ENCODE results near the gene LAMC1. TPM values are rescaled to one million over a fixed set of nuclear protein-coding genes. Genes with fewer than 3 reads are reported as not detected.
"Not testable (repeated sequence)": the region's sequence is repeated elsewhere in the genome, so short reads cannot be mapped to it uniquely, and the experiment has no call there.

The LAMC1 gene
- total RNA-seq, 1 experiment from 2014 or later, result 10.8 TPM

GRCh38 chr1:183150032-183150431 lies 126.8 kb downstream of the LAMC1 start:
- H3K79me2 ChIP-seq (ENCODE audit: low read length); DNase-seq; H3K36me3 ChIP-seq (ENCODE audit: insufficient read depth, low read length); H2AFZ ChIP-seq (ENCODE audit: low read length); H3K9me3 ChIP-seq (ENCODE audit: low read length); H3K27ac ChIP-seq (ENCODE audit: low read length); H3K27me3 ChIP-seq (ENCODE audit: low read length); H3K4me1 ChIP-seq (ENCODE audit: low read length); H3K9ac ChIP-seq (ENCODE audit: low read length); H3K4me2 ChIP-seq (ENCODE audit: low read depth, low read length, poor library complexity, severe bottlenecking); H3K9me2 ChIP-seq (replicated peaks; ENCODE audit: insufficient read depth, low read length); H3K4me3 ChIP-seq (ENCODE audit: low read length); H4K20me1 ChIP-seq (ENCODE audit: insufficient read depth, low read depth, low read length): not testable (repeated sequence)

- Histone ChIP-seq H3K27ac (ENCODE audit: low read length) (no peak overlapping the region), H3K79me2 (ENCODE audit: low read length) (no peaks in the 10 kb centered on the region), H3K36me3 (ENCODE audit: insufficient read depth, low read length) (no peaks in the 10 kb centered on the region), H3K9ac (ENCODE audit: low read length) (no peak overlapping the region), H3K27me3 (ENCODE audit: low read length) (no peaks in the 10 kb centered on the region), H3K4me3 (ENCODE audit: low read length) (no peak overlapping the region), H3K4me1 (ENCODE audit: low read length) (no peaks in the 10 kb centered on the region), H2AFZ (ENCODE audit: low read length) (no peak overlapping the region), H4K20me1 (ENCODE audit: insufficient read depth, low read depth, low read length) (no peaks in the 10 kb centered on the region), H3K9me3 (ENCODE audit: low read length) (no peaks in the 10 kb centered on the region), H3K4me2 (ENCODE audit: low read depth, low read length, poor library complexity, severe bottlenecking) (no peak overlapping the region), H3K9me2 (replicated peaks; ENCODE audit: insufficient read depth, low read length) (no peaks in the 10 kb centered on the region)
- DNase-seq, result no peak
Measured at GRCh38 chr1:183150445-183150844, 127.2 kb downstream of the LAMC1 start.

GRCh38 chr1:183152180-183152579 lies 129.0 kb downstream of the LAMC1 start:
- H3K4me3 ChIP-seq (ENCODE audit: low read length), result no peak overlapping the region
- H3K9ac ChIP-seq (ENCODE audit: low read length), result no peak overlapping the region
- no peaks in the 10 kb centered on the region for H4K20me1 ChIP-seq (ENCODE audit: insufficient read depth, low read depth, low read length)
- H3K4me2 ChIP-seq (ENCODE audit: low read depth, low read length, poor library complexity, severe bottlenecking), result no peak overlapping the region
- no peaks in the 10 kb centered on the region for H3K79me2 ChIP-seq (ENCODE audit: low read length)
- H3K27ac ChIP-seq (ENCODE audit: low read length), result no peak overlapping the region
- no peak overlapping the region for H2AFZ ChIP-seq (ENCODE audit: low read length)
- no peaks in the 10 kb centered on the region for H3K36me3 ChIP-seq (ENCODE audit: insufficient read depth, low read length)
- no peaks in the 10 kb centered on the region for H3K9me3 ChIP-seq (ENCODE audit: low read length)
- H3K9me2 ChIP-seq (replicated peaks; ENCODE audit: insufficient read depth, low read length), result no peaks in the 10 kb centered on the region
- H3K4me1 ChIP-seq (ENCODE audit: low read length), result no peaks in the 10 kb centered on the region
- no peak for DNase-seq
- no peaks in the 10 kb centered on the region for H3K27me3 ChIP-seq (ENCODE audit: low read length)

- no peaks in the 10 kb centered on the region for H3K9me3 ChIP-seq (ENCODE audit: low read length)
- no peak overlapping the region for H3K4me2 ChIP-seq (ENCODE audit: low read depth, low read length, poor library complexity, severe bottlenecking)
- no peak overlapping the region for H3K9ac ChIP-seq (ENCODE audit: low read length)
- no peaks in the 10 kb centered on the region for H3K79me2 ChIP-seq (ENCODE audit: low read length)
- H3K9me2 ChIP-seq (replicated peaks; ENCODE audit: insufficient read depth, low read length), result no peaks in the 10 kb centered on the region
- no peaks in the 10 kb centered on the region for H4K20me1 ChIP-seq (ENCODE audit: insufficient read depth, low read depth, low read length)
- no peaks in the 10 kb centered on the region for H3K27me3 ChIP-seq (ENCODE audit: low read length)
- no peak overlapping the region for H2AFZ ChIP-seq (ENCODE audit: low read length)
- DNase-seq, result no peak
- no peak overlapping the region for H3K27ac ChIP-seq (ENCODE audit: low read length)
- H3K36me3 ChIP-seq (ENCODE audit: insufficient read depth, low read length), result no peaks in the 10 kb centered on the region
- H3K4me3 ChIP-seq (ENCODE audit: low read length), result no peak overlapping the region
- no peaks in the 10 kb centered on the region for H3K4me1 ChIP-seq (ENCODE audit: low read length)
Measured at GRCh38 chr1:183155939-183156338, 132.7 kb downstream of the LAMC1 start.

GRCh38 chr1:183159960-183160359 lies 136.7 kb downstream of the LAMC1 start:
- Histone ChIP-seq H4K20me1 (ENCODE audit: insufficient read depth, low read depth, low read length) (no peaks in the 10 kb centered on the region), H3K36me3 (ENCODE audit: insufficient read depth, low read length) (no peaks in the 10 kb centered on the region), H3K4me2 (ENCODE audit: low read depth, low read length, poor library complexity, severe bottlenecking) (no peak overlapping the region), H3K27me3 (ENCODE audit: low read length) (no peaks in the 10 kb centered on the region), H3K9me3 (ENCODE audit: low read length) (no peaks in the 10 kb centered on the region), H2AFZ (ENCODE audit: low read length) (no peak overlapping the region), H3K9me2 (replicated peaks; ENCODE audit: insufficient read depth, low read length) (no peaks in the 10 kb centered on the region), H3K4me1 (ENCODE audit: low read length) (no peaks in the 10 kb centered on the region), H3K9ac (ENCODE audit: low read length) (no peak overlapping the region), H3K79me2 (ENCODE audit: low read length) (no peaks in the 10 kb centered on the region), H3K4me3 (ENCODE audit: low read length) (no peak overlapping the region), H3K27ac (ENCODE audit: low read length) (no peak overlapping the region)
- no peak for DNase-seq

- Histone ChIP-seq H3K4me2 (ENCODE audit: low read depth, low read length, poor library complexity, severe bottlenecking) (no peak overlapping the region), H3K79me2 (ENCODE audit: low read length) (no peaks in the 10 kb centered on the region)
Measured at GRCh38 chr1:183161391-183161790, 138.2 kb downstream of the LAMC1 start.

GRCh38 chr1:183163316-183163715 lies 140.1 kb downstream of the LAMC1 start:
- no peaks in the 10 kb centered on the region for H3K4me1 ChIP-seq (ENCODE audit: low read length)
- no peak overlapping the region for H3K4me3 ChIP-seq (ENCODE audit: low read length)
- no peak overlapping the region for H3K4me2 ChIP-seq (ENCODE audit: low read depth, low read length, poor library complexity, severe bottlenecking)
- no peaks in the 10 kb centered on the region for H3K79me2 ChIP-seq (ENCODE audit: low read length)
- no peak overlapping the region for H3K9ac ChIP-seq (ENCODE audit: low read length)
- H3K36me3 ChIP-seq (ENCODE audit: insufficient read depth, low read length), result no peaks in the 10 kb centered on the region
- no peaks in the 10 kb centered on the region for H3K9me3 ChIP-seq (ENCODE audit: low read length)
- no peak overlapping the region for H2AFZ ChIP-seq (ENCODE audit: low read length)
- H3K27me3 ChIP-seq (ENCODE audit: low read length), result no peaks in the 10 kb centered on the region
- no peaks in the 10 kb centered on the region for H3K9me2 ChIP-seq (replicated peaks; ENCODE audit: insufficient read depth, low read length)
- H3K27ac ChIP-seq (ENCODE audit: low read length), result no peak overlapping the region
- no peak for DNase-seq
- H4K20me1 ChIP-seq (ENCODE audit: insufficient read depth, low read depth, low read length), result no peaks in the 10 kb centered on the region

More at GRCh38 chr1:183161391-183161790, 138.2 kb downstream of the LAMC1 start:
- Histone ChIP-seq H2AFZ (ENCODE audit: low read length) (no peak overlapping the region), H3K27me3 (ENCODE audit: low read length) (no peaks in the 10 kb centered on the region), H3K4me3 (ENCODE audit: low read length) (no peak overlapping the region), H4K20me1 (ENCODE audit: insufficient read depth, low read depth, low read length) (no peaks in the 10 kb centered on the region), H3K27ac (ENCODE audit: low read length) (no peak overlapping the region), H3K9ac (ENCODE audit: low read length) (no peak overlapping the region), H3K36me3 (ENCODE audit: insufficient read depth, low read length) (no peaks in the 10 kb centered on the region), H3K9me3 (ENCODE audit: low read length) (no peaks in the 10 kb centered on the region), H3K4me1 (ENCODE audit: low read length) (no peaks in the 10 kb centered on the region), H3K9me2 (replicated peaks; ENCODE audit: insufficient read depth, low read length) (no peaks in the 10 kb centered on the region)
- DNase-seq, result no peak

- no peak for DNase-seq
- H3K36me3 ChIP-seq (ENCODE audit: insufficient read depth, low read length), result no peaks in the 10 kb centered on the region
- no peaks in the 10 kb centered on the region for H4K20me1 ChIP-seq (ENCODE audit: insufficient read depth, low read depth, low read length)
- no peaks in the 10 kb centered on the region for H3K79me2 ChIP-seq (ENCODE audit: low read length)
- no peaks in the 10 kb centered on the region for H3K9me2 ChIP-seq (replicated peaks; ENCODE audit: insufficient read depth, low read length)
- H3K27me3 ChIP-seq (ENCODE audit: low read length), result no peaks in the 10 kb centered on the region
- no peaks in the 10 kb centered on the region for H3K4me1 ChIP-seq (ENCODE audit: low read length)
- no peak overlapping the region for H3K9ac ChIP-seq (ENCODE audit: low read length)
- H3K9me3 ChIP-seq (ENCODE audit: low read length), result no peaks in the 10 kb centered on the region
- no peak overlapping the region for H3K27ac ChIP-seq (ENCODE audit: low read length)
- H2AFZ ChIP-seq (ENCODE audit: low read length), result no peak overlapping the region
- H3K4me3 ChIP-seq (ENCODE audit: low read length), result no peak overlapping the region
- no peak overlapping the region for H3K4me2 ChIP-seq (ENCODE audit: low read depth, low read length, poor library complexity, severe bottlenecking)
Measured at GRCh38 chr1:183164340-183164739, 141.1 kb downstream of the LAMC1 start.

GRCh38 chr1:183164963-183165362 lies 141.7 kb downstream of the LAMC1 start:
- H3K9ac ChIP-seq (ENCODE audit: low read length), result no peak overlapping the region
- no peaks in the 10 kb centered on the region for H4K20me1 ChIP-seq (ENCODE audit: insufficient read depth, low read depth, low read length)

More at GRCh38 chr1:183164963-183165362, 141.7 kb downstream of the LAMC1 start:
- Histone ChIP-seq H3K4me1 (ENCODE audit: low read length) (no peaks in the 10 kb centered on the region), H3K27me3 (ENCODE audit: low read length) (no peaks in the 10 kb centered on the region), H3K9me3 (ENCODE audit: low read length) (no peaks in the 10 kb centered on the region), H3K27ac (ENCODE audit: low read length) (no peak overlapping the region), H3K79me2 (ENCODE audit: low read length) (no peaks in the 10 kb centered on the region), H3K9me2 (replicated peaks; ENCODE audit: insufficient read depth, low read length) (no peaks in the 10 kb centered on the region), H3K4me2 (ENCODE audit: low read depth, low read length, poor library complexity, severe bottlenecking) (no peak overlapping the region), H3K4me3 (ENCODE audit: low read length) (no peak overlapping the region), H2AFZ (ENCODE audit: low read length) (no peak overlapping the region), H3K36me3 (ENCODE audit: insufficient read depth, low read length) (no peaks in the 10 kb centered on the region)
- no peak for DNase-seq

Data from Karpas-422 (cell line).